ENCODE data around the gene C1QTNF6. TPM values are rescaled to one million over a fixed set of nuclear protein-coding genes. Genes with fewer than 3 reads are reported as not detected.

Gene C1QTNF6
- total and polyA plus RNA-seq, 4 donors, result 3.1 to 4.5 (median 4.0) TPM

GRCh38 chr22:37215890-37216289, 27.8 kb upstream of the C1QTNF6 start:
- Histone ChIP-seq H3K9me3 (ENCODE audit: control insufficient read depth in 4 of 4, low read length in 3 of 4) (no peaks in the 10 kb centered on the region), H3K4me1 (ENCODE audit: control insufficient read depth in 4 of 4, insufficient read depth in 4 of 4, low read length in 3 of 4) (peaks cover 0 to 2% (median 1%) of the 10 kb centered on the region in 4 donors), H3K4me3 (ENCODE audit: low read depth in 1 of 3, low read length in 3 of 3) (no peak overlapping the region), H3K27ac (ENCODE audit: low read depth in 1 of 2, low read length in 2 of 2) (no peak overlapping the region), H3K9ac (ENCODE audit: low read depth in 1 of 2, low read length in 2 of 2) (no peak overlapping the region), H3K36me3 (ENCODE audit: control insufficient read depth in 4 of 4, insufficient read depth in 3 of 4, low read depth in 1 of 4, low read length in 3 of 4) (no peaks in the 10 kb centered on the region), H3K27me3 (ENCODE audit: control insufficient read depth in 4 of 4, insufficient read depth in 4 of 4, low read length in 3 of 4) (peaks cover 0 to 4% (median 0%) of the 10 kb centered on the region in 4 donors)
- no peak for DNase-seq (ENCODE audit: low spot score)
- TF ChIP-seq RAD21 (IDR thresholded peaks at IDR 0.05), result no peak
- no peak for TF ChIP-seq FOXA1 (IDR thresholded peaks at IDR 0.05)
- no peak for TF ChIP-seq RXRA (IDR thresholded peaks at IDR 0.05)
- TF ChIP-seq CTCF (IDR thresholded peaks at IDR 0.05; ENCODE audit: low read depth, low read length, missing input control), result no peak
- no peak for TF ChIP-seq JUND (IDR thresholded peaks at IDR 0.05)
- TF ChIP-seq FOXA2 (IDR thresholded peaks at IDR 0.05), result no peak
- no peak for TF ChIP-seq EGR1 (IDR thresholded peaks at IDR 0.05; ENCODE audit: low read depth in 2 of 2)
- TF ChIP-seq HNF4G (IDR thresholded peaks at IDR 0.05), result no peak
- TF ChIP-seq HNF4A (conservative IDR thresholded peaks at IDR 0.05), result no peak
- TF ChIP-seq SP1 (IDR thresholded peaks at IDR 0.05), result no peak
- no peak for TF ChIP-seq MAX (IDR thresholded peaks at IDR 0.05)
- no peak for TF ChIP-seq ATF3 (IDR thresholded peaks at IDR 0.05)
- TF ChIP-seq TAF1 (conservative IDR thresholded peaks at IDR 0.05), result no peak
- TF ChIP-seq GABPA (IDR thresholded peaks at IDR 0.05 in 1 of 2, conservative IDR thresholded peaks at IDR 0.05 in 1 of 2), result no peak
- no peak for TF ChIP-seq NR2F2 (IDR thresholded peaks at IDR 0.05)
- 82% methylated on average over 9 of the region's 9 CpGs for WGBS

GRCh38 chr22:37214731-37215030, 26.6 kb upstream of the C1QTNF6 start:
- no peak for DNase-seq (ENCODE audit: low spot score)
- H3K27me3 ChIP-seq (ENCODE audit: control insufficient read depth in 4 of 4, insufficient read depth in 4 of 4, low read length in 3 of 4), result peaks cover 0 to 4% (median 0%) of the 10 kb centered on the region in 4 donors
- no peaks in the 10 kb centered on the region for H3K36me3 ChIP-seq (ENCODE audit: control insufficient read depth in 4 of 4, insufficient read depth in 3 of 4, low read depth in 1 of 4, low read length in 3 of 4)
- no peak overlapping the region for H3K27ac ChIP-seq (ENCODE audit: low read depth in 1 of 2, low read length in 2 of 2)
- H3K4me3 ChIP-seq (ENCODE audit: low read depth in 1 of 3, low read length in 3 of 3), result no peak overlapping the region
- TF ChIP-seq FOXA2 (IDR thresholded peaks at IDR 0.05) (no peak), HNF4G (IDR thresholded peaks at IDR 0.05) (no peak), ZBTB33 (IDR thresholded peaks at IDR 0.05) (no peak)
- H3K4me1 ChIP-seq (ENCODE audit: control insufficient read depth in 4 of 4, insufficient read depth in 4 of 4, low read length in 3 of 4), result peaks cover 0 to 2% (median 1%) of the 10 kb centered on the region in 4 donors
- WGBS, result 92% methylated on average over 13 of the region's 13 CpGs
- no peaks in the 10 kb centered on the region for H3K9me3 ChIP-seq (ENCODE audit: control insufficient read depth in 4 of 4, low read length in 3 of 4)
- no peak overlapping the region for H3K9ac ChIP-seq (ENCODE audit: low read depth in 1 of 2, low read length in 2 of 2)
